HEK293T (cell line): ENCODE data around the gene POU6F1.
A peak's percentile ranks its signal among the peaks of the same experiment; 100 is the strongest.

Experiments
- CTCF ChIA-PET: fragments of 350-600 bp; formaldehyde crosslinking; extraction: SDS; loops from one replicate; lab custom pipeline; 2021; ENCODE audit warnings: antibody characterized with exemption, inconsistent platforms; lab: Yijun Ruan, JAX
- POLR2A ChIA-PET: fragments of 350-600 bp; formaldehyde crosslinking; extraction: SDS; loops from one replicate; lab custom pipeline; 2020; ENCODE audit warnings: antibody characterized with exemption, inconsistent platforms; lab: Yijun Ruan, JAX
- DNase-seq: peaks from one replicate; pipeline ENCODE4 v3.0.0; 2012; ENCODE audit warnings: mixed read lengths; ENCODE audit errors: extremely low spot score
- ARNT ChIP-seq: fragments of 450-650 bp; IDR thresholded peaks from 2 replicates; pipeline ENCODE4 v1.6.1; 2017; ENCODE audit warnings: mild to moderate bottlenecking
- BHLHE40 ChIP-seq: fragments of 450-650 bp; IDR thresholded peaks from 2 replicates; pipeline ENCODE4 v1.6.1; 2016; ENCODE audit warnings: mild to moderate bottlenecking, moderate library complexity, borderline replicate concordance
- CTBP1 ChIP-seq: fragments of 450-650 bp; IDR thresholded peaks from 2 replicates; pipeline ENCODE4 v1.6.1; 2016; ENCODE audit warnings: borderline replicate concordance
- ELF4 ChIP-seq: fragments of 450-650 bp; IDR thresholded peaks from 2 replicates; pipeline ENCODE4 v1.6.1; 2017; ENCODE audit warnings: antibody characterized with exemption
- FOXA1 ChIP-seq: fragments of 450-650 bp; IDR thresholded peaks from 2 replicates; pipeline ENCODE4 v1.6.1; 2016; ENCODE audit warnings: mild to moderate bottlenecking
- FOXK2 ChIP-seq: fragments of 450-650 bp; IDR thresholded peaks from 2 replicates; pipeline ENCODE4 v1.6.1; 2016; ENCODE audit warnings: mild to moderate bottlenecking
- FOXM1 ChIP-seq: fragments of 450-650 bp; IDR thresholded peaks from 2 replicates; pipeline ENCODE4 v1.6.1; 2017; ENCODE audit warnings: mild to moderate bottlenecking, borderline replicate concordance
- HDGF ChIP-seq: fragments of 450-650 bp; IDR thresholded peaks from 2 replicates; pipeline ENCODE4 v1.6.1; 2017; ENCODE audit warnings: antibody characterized with exemption, borderline replicate concordance
- L3MBTL2 ChIP-seq: fragments of 450-650 bp; conservative IDR thresholded peaks from 2 replicates; pipeline ENCODE4 v1.6.1; 2016; ENCODE audit warnings: mild to moderate bottlenecking
- LEF1 ChIP-seq: fragments of 450-650 bp; IDR thresholded peaks from 2 replicates; pipeline ENCODE4 v1.6.1; 2017; ENCODE audit warnings: mild to moderate bottlenecking, borderline replicate concordance
- NFRKB ChIP-seq: fragments of 450-650 bp; IDR thresholded peaks from 2 replicates; pipeline ENCODE4 v1.6.1; 2016; ENCODE audit warnings: mild to moderate bottlenecking, moderate library complexity
- PKNOX1 ChIP-seq: fragments of 450-650 bp; IDR thresholded peaks from 2 replicates; pipeline ENCODE4 v1.6.1; 2016
- SP1 ChIP-seq: fragments of 450-650 bp; IDR thresholded peaks from 2 replicates; pipeline ENCODE4 v1.6.1; 2017
- SUZ12 ChIP-seq: fragments of 450-650 bp; IDR thresholded peaks from 2 replicates; pipeline ENCODE4 v1.6.1; 2016; ENCODE audit warnings: mild to moderate bottlenecking
- TARDBP ChIP-seq: fragments of 450-650 bp; IDR thresholded peaks from 2 replicates; pipeline ENCODE4 v1.6.1; 2016
- ZNF384 ChIP-seq: fragments of 450-650 bp; IDR thresholded peaks from 2 replicates; pipeline ENCODE4 v1.6.1; 2016

Gene POU6F1

GRCh38 chr12:51242120-51242519, 24.3 kb upstream of the POU6F1 start:
- POLR2A ChIA-PET = interaction anchor here (1.0 kb wide), 1 partner anchor 26 kb away, joined by 3 read pairs; no protein-coding TSS in a partner anchor
- TF ChIP-seq SUZ12 (no peak), ELF4 (no peak), CTBP1 (no peak), NFRKB (no peak), FOXK2 (no peak), SP1 (no peak), TARDBP (no peak), ZNF384 (no peak), HDGF (no peak), FOXA1 (no peak), FOXM1 (no peak), PKNOX1 (no peak), L3MBTL2 (no peak), BHLHE40 (no peak)
- CTCF ChIA-PET = no interaction called here
- DNase-seq = no peak

- no peak for DNase-seq
- CTCF ChIA-PET = no interaction called here
- TF ChIP-seq L3MBTL2 = no peak
- TF ChIP-seq LEF1 = no peak
- no peak for TF ChIP-seq BHLHE40
- no peak for TF ChIP-seq FOXM1
- no peak for TF ChIP-seq CTBP1
- no peak for TF ChIP-seq ARNT
- no peak for TF ChIP-seq ELF4
- no peak for TF ChIP-seq FOXA1
- TF ChIP-seq TARDBP = no peak
- TF ChIP-seq HDGF = no peak
- no peak for TF ChIP-seq NFRKB
- POLR2A ChIA-PET = no interaction called here
Observed at GRCh38 chr12:51240971-51241370, 23.1 kb upstream of the POU6F1 start.

DNA sequence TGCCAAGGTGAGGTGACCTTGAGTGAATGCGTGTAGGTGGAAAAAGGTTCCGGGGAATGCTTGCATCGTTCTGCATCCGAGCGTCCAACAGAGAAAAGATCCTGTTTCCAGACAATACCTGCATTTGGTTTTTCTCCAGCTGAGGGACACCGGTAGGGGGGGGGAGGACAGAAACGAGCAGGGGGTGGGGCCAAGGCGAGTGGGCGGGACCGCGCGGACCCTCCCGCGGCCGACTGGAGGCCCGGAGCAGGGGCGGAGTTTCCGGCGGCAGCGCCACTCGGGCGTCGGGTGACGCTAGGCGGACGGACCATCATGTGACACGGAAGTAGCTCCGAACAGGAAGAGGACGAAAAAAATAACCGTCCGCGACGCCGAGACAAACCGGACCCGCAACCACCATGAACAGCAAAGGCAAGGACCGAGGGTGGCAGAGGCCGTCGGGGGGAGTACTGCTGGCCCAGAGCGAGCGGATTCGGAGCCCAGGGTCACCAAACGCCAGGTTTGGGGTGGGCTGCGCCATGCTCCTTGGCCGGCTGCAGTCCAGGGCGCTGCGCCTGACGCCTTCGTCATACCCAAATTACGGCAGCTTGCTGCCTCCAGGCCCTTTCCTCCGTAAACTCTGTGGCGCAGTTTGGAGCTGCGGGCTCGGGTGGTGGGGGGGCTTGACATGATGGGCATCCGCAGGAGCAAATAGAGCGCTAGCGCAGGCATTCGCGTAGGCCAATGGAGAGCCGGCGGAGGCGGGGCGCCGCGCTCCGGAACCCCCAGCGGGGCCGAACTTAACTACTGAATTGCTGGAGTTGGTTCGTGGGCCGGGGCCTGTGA, 20.9 kb upstream of the POU6F1 start, which contains the start of gene DAZAP2:
Gene DAZAP2 (plus strand): TSS at position 317 of the 825 bp plus-strand sequence. CDS start 82 bp downstream, at position 399.
- CTCF ChIA-PET = interaction anchor here (0.6 to 0.9 kb wide), 2 partner anchors 14 to 783 kb away, joined by 3 to 4 read pairs; no protein-coding TSS in a partner anchor

GRCh38 chr12:51238037-51238509, 20.2 kb upstream of the POU6F1 start:
- ChIA-PET CTCF (interaction anchor here (0.9 kb wide), 1 partner anchor 15 kb away, joined by 3 read pairs; no protein-coding TSS in a partner anchor), POLR2A (interaction anchor here (0.8 to 2.3 kb wide), 13 partner anchors 9 to 473 kb away, joined by 3 to 21 read pairs (median 4); partner anchors contain the start of genes CSRNP2, LETMD1, POU6F1 and SMAGP)
- DNase-seq = no peak
- TF ChIP-seq NFRKB = no peak
- no peak for TF ChIP-seq ZNF384
- no peak for TF ChIP-seq ELF4

More for the DNA sequence above, 20.9 kb upstream of the POU6F1 start, which contains the start of gene DAZAP2:
- POLR2A ChIA-PET = interaction anchor here (0.8 to 2.3 kb wide), 16 partner anchors 10 to 474 kb away, joined by 3 to 21 read pairs (median 4); partner anchors contain the start of genes CSRNP2, LETMD1, POU6F1 and SLC11A2
- peak; percentile 95 for DNase-seq
- TF ChIP-seq ELF4 (peak; percentile 92), CTBP1 (no peak), L3MBTL2 (peak; percentile 63), PKNOX1 (peak; percentile 99)

DNA sequence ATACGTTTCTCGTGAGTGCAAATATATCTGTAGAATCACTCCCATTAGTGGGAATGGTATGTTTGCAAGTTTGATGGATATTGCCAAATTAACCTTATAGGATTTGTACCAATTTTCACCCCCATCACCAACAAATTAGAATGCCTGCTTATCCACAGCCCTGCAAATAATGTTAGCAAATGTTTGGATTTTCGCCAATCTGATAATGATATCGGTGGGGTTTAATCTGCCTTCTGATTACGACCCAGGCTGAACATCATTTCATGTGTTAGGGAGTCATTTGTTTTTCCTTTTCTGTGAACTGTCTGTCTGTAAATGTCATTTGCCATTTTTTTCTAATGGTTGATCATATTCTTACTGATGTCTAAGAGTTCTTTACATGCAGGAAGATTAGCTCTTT, 16.7 kb upstream of the POU6F1 start:
- POLR2A ChIA-PET = no interaction called here
- TF ChIP-seq L3MBTL2 (no peak), TARDBP (no peak)
- DNase-seq = no peak
- CTCF ChIA-PET = no interaction called here

DNA sequence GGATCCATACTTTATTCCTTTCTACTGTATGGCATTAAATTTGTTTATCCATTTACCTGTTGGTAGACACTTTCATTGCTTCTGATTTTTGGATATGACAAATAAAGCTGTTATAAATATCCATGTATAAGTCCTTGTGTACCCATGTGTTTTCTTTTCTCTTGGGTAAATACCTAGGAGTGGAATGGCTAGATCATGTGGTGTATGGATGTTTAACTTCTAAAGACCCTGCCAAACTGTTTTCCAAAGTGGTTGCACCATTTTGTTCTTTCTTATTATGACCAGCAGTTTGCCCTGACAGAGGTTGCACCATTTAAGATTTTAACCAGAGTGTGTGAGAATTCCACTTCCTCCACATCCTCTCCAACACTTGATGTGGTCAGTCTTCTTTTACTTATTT, 14.8 kb upstream of the POU6F1 start:
- CTCF ChIA-PET = no interaction called here
- POLR2A ChIA-PET = interaction anchor here (1.2 kb wide), 1 partner anchor 15 kb away, joined by 3 read pairs; the partner anchor contains the start of gene POU6F1
- TF ChIP-seq SUZ12 (no peak), HDGF (no peak), L3MBTL2 (no peak), BHLHE40 (no peak), ARNT (no peak), FOXM1 (no peak), ZNF384 (no peak), FOXA1 (no peak), NFRKB (no peak), LEF1 (no peak), TARDBP (no peak), SP1 (no peak), ELF4 (no peak), PKNOX1 (no peak), FOXK2 (no peak), CTBP1 (no peak)
- no peak for DNase-seq
